HepG2 (cell line): ENCODE data around the gene SCARF1. TPM values are rescaled to one million over a fixed set of nuclear protein-coding genes. Genes with fewer than 3 reads are reported as not detected.

Experiments
- ATAC-seq: fragments of 200-7000 bp; cut with Tn5 transposase; 3 replicates; pipeline ENCODE4 v1.9.1; 2020; ENCODE audit warnings: mild to moderate bottlenecking, moderate library complexity
- BruUV-seq: library from RNA; stranded (reverse); fragments of 400-500 nt; replicated peaks from 2 replicates; lab custom pipeline; 2021; lab: Mats Ljungman, UMichigan
- CTCF ChIA-PET: fragments of 300-600 bp; formaldehyde crosslinking; extraction: SDS; loops from one replicate; lab custom pipeline; 2021; ENCODE audit warnings: low total read pairs, inconsistent platforms, low intra/inter-chr PET ratio; lab: Yijun Ruan, JAX
- POLR2A ChIA-PET: fragments of 350-600 bp; sonication (Branson Sonifier 250); formaldehyde crosslinking; loops from one replicate; lab custom pipeline; 2020; ENCODE audit warnings: antibody characterized with exemption, inconsistent platforms; lab: Yijun Ruan, JAX
- DNase-seq: peaks from one replicate; pipeline ENCODE4 v3.0.0-alpha.2; 2015; ENCODE audit warnings: low spot score
- FAIRE-seq: peaks from 3 replicates; lab custom pipeline; 2011; peaks lifted over from hg19 to GRCh38; lab: Jason Lieb, UNC
- H2AFZ ChIP-seq: one replicate; pipeline ENCODE4 v1.6.1; 2011; ENCODE audit warnings: low read length, inconsistent platforms
- H3K27ac ChIP-seq: fragments of 300-600 bp; 3 replicates; pipeline ENCODE4 v1.8.0; 2011; ENCODE audit warnings: mixed run types, mild to moderate bottlenecking, mixed read lengths, low read length, inconsistent platforms; ENCODE audit not compliant: insufficient read depth; ENCODE audit errors: extremely low read length
- H3K27me3 ChIP-seq, 2 experiments: fragments of 200-600 bp in 1 of 2; 2 replicates in 1 of 2; 3 replicates in 1 of 2; pipeline versions ENCODE4 v1.6.0 to v1.8.0; 2011; ENCODE audit warnings: low read length in 2 of 2, mild to moderate bottlenecking in 2 of 2, moderate library complexity in 2 of 2, inconsistent platforms in 1 of 2; ENCODE audit not compliant: insufficient read depth in 2 of 2, control insufficient read depth in 1 of 2
- H3K36me3 ChIP-seq, 2 experiments: fragments of 200-600 bp in 1 of 2; replicated peaks in 1 of 2; 2 replicates in 1 of 2; 3 replicates in 1 of 2; pipeline versions ENCODE4 v1.5.1 to v1.8.0; 2011; ENCODE audit warnings: low read length in 2 of 2, inconsistent platforms in 1 of 2; ENCODE audit not compliant: insufficient read depth in 2 of 2, control insufficient read depth in 1 of 2
- H3K4me1 ChIP-seq: 2 replicates; pipeline ENCODE4 v1.5.1; 2012; ENCODE audit warnings: low read length, inconsistent platforms; ENCODE audit not compliant: insufficient read depth
- H3K4me2 ChIP-seq: 2 replicates; pipeline ENCODE4 v1.6.0; 2011; ENCODE audit warnings: low read depth, low read length, inconsistent platforms
- H3K4me3 ChIP-seq, 3 experiments: fragments of 200-600 bp in 1 of 3; sonication (generic), shearing (Covaris generic) in 1 of 3; replicated peaks in 1 of 3; 2 replicates each; pipeline ENCODE4 v1.5.1; 2011 to 2016; ENCODE audit warnings: low read length in 3 of 3, inconsistent platforms in 2 of 3, low read depth in 2 of 3, mild to moderate bottlenecking in 2 of 3, control low read depth in 1 of 3, mixed read lengths in 1 of 3; ENCODE audit not compliant: insufficient read depth in 1 of 3
- H3K79me2 ChIP-seq: one replicate; pipeline ENCODE4 v1.6.1; 2011; ENCODE audit warnings: low read length, inconsistent platforms; ENCODE audit not compliant: insufficient read depth
- H3K9ac ChIP-seq: 2 replicates; pipeline ENCODE4 v1.6.0; 2011; ENCODE audit warnings: mild to moderate bottlenecking, low read depth, low read length, inconsistent platforms; ENCODE audit not compliant: insufficient read depth
- H3K9me3 ChIP-seq: 2 replicates; pipeline ENCODE4 v1.5.1; 2012; ENCODE audit warnings: mild to moderate bottlenecking, low read length
- H4K20me1 ChIP-seq: 2 replicates; pipeline ENCODE4 v1.6.0; 2011; ENCODE audit warnings: inconsistent platforms, mild to moderate bottlenecking, low read length, moderate library complexity; ENCODE audit not compliant: insufficient read depth
- ATRX ChIP-seq: sonication (generic); formaldehyde crosslinking; IDR thresholded peaks from 2 replicates; pipeline ENCODE4 v1.4.0; 2020; ENCODE audit warnings: missing genetic modification reagents, borderline replicate concordance
- CREB1 ChIP-seq, 2 experiments: fragments of 450-650 bp in 1 of 2; IDR thresholded peaks; 2 replicates each; pipeline ENCODE4 v1.6.1; 2016 to 2017; ENCODE audit warnings: control low read depth in 1 of 2, mild to moderate bottlenecking in 1 of 2, missing compliant biosample characterization in 1 of 2, missing genetic modification characterization in 1 of 2
- NFATC3 ChIP-seq: sonication (generic); formaldehyde crosslinking; IDR thresholded peaks from 2 replicates; pipeline ENCODE4 v1.5.1; 2020; ENCODE audit warnings: mild to moderate bottlenecking, missing genetic modification reagents
- NFIB ChIP-seq: sonication (generic); formaldehyde crosslinking; IDR thresholded peaks from 2 replicates; pipeline ENCODE4 v1.9.0; 2021; ENCODE audit warnings: missing genetic modification reagents, mild to moderate bottlenecking, borderline replicate concordance
- PHB2 ChIP-seq: fragments of 450-650 bp; IDR thresholded peaks from 2 replicates; pipeline ENCODE4 v1.6.1; 2018; ENCODE audit not compliant: partially characterized antibody
- RBAK ChIP-seq: sonication (generic); formaldehyde crosslinking; IDR thresholded peaks from 2 replicates; pipeline ENCODE4 v1.5.1; 2020; ENCODE audit warnings: mild to moderate bottlenecking, missing genetic modification reagents
- RFX1 ChIP-seq: fragments of 450-650 bp; IDR thresholded peaks from 2 replicates; pipeline ENCODE4 v1.6.1; 2017
- SMAD3 ChIP-seq: sonication (generic); formaldehyde crosslinking; IDR thresholded peaks from 2 replicates; pipeline ENCODE4 v1.4.0; 2020; ENCODE audit warnings: missing genetic modification reagents
- TRIM24 ChIP-seq: sonication (generic); formaldehyde crosslinking; IDR thresholded peaks from 2 replicates; pipeline ENCODE4 v1.8.0; 2022; ENCODE audit warnings: mild to moderate bottlenecking, missing genetic modification reagents
- ZMYM3 ChIP-seq: sonication (generic); formaldehyde crosslinking; IDR thresholded peaks from 2 replicates; pipeline ENCODE4 v1.5.1; 2020; ENCODE audit warnings: mild to moderate bottlenecking, missing genetic modification reagents
- ZNF570 ChIP-seq: sonication (generic); formaldehyde crosslinking; IDR thresholded peaks from 2 replicates; pipeline ENCODE4 v1.4.0; 2020; ENCODE audit warnings: mild to moderate bottlenecking, missing genetic modification reagents, borderline replicate concordance
- ZNF605 ChIP-seq: sonication (generic); formaldehyde crosslinking; IDR thresholded peaks from 2 replicates; pipeline ENCODE4 v1.8.0; 2022; ENCODE audit warnings: mild to moderate bottlenecking, missing genetic modification reagents
- ZNF652 ChIP-seq: IDR thresholded peaks from 2 replicates; pipeline ENCODE4 v1.6.1; 2016; ENCODE audit warnings: low read depth, borderline replicate concordance
- WGBS: methylation state at CpG from one replicate; pipeline ENCODE4 v1.1.6; 2017; ENCODE audit warnings: low lambda C conversion rate; 5-methylcytosine and 5-hydroxymethylcytosine counted together
- in situ Hi-C: cut with HindIII; loops from 2 replicates; pipeline ENCODE4 v1.10.0; 2017; ENCODE audit warnings: low pct_unique_long_range_greater_than_20kb; ENCODE audit not compliant: extremely low pct_ligation_motif_present
- intact Hi-C: fragments of 100-400 bp; cut with micrococcal nuclease; formaldehyde crosslinking; loops from one replicate; pipeline ENCODE4 v1.10.0; 2022; ENCODE audit not compliant: unreplicated experiment
- polyA plus RNA-seq, 8 experiments: library from polyadenylated mRNA; depleted of rRNA in 3 of 8; stranded (reverse) in 7 of 8; unstranded in 1 of 8; fragments of >200 nt; fragmentation: Illumina TruSeq in 4 of 8; extraction: Trizol in 4 of 8; gene quantifications; 2 replicates each; pipeline versions ENCODE4 v1.2.1 to v1.2.3, GENCODE V29; 2011 to 2016; ENCODE audit warnings: low read depth in 4 of 8, missing spikeins in 1 of 8, mixed read lengths in 1 of 8; ENCODE audit not compliant: insufficient read depth in 1 of 8
- total RNA-seq, 5 experiments: library from RNA; depleted of rRNA; stranded (reverse); fragments of >200 nt; fragmentation: Illumina TruSeq; extraction: Trizol; gene quantifications; 2 replicates each; pipeline ENCODE4 v1.2.3, GENCODE V29; 2016; ENCODE audit warnings: low read depth in 1 of 5
- TF ChIP-seq, protein P1 (sequence below): sonication (generic); formaldehyde crosslinking; IDR thresholded peaks from 2 replicates; pipeline ENCODE4 v1.4.0; 2020; ENCODE audit warnings: mild to moderate bottlenecking, missing genetic modification reagents
- TF ChIP-seq, protein P2 (sequence below): sonication (generic); formaldehyde crosslinking; IDR thresholded peaks from 2 replicates; pipeline ENCODE4 v1.5.0; 2020; ENCODE audit warnings: missing genetic modification reagents
- TF ChIP-seq, protein P3 (sequence below): sonication (generic); formaldehyde crosslinking; IDR thresholded peaks from 2 replicates; pipeline ENCODE4 v1.4.0; 2020; ENCODE audit warnings: missing genetic modification reagents
- TF ChIP-seq, protein P4 (sequence below): sonication (generic); formaldehyde crosslinking; IDR thresholded peaks from 2 replicates; pipeline ENCODE4 v1.5.0; 2020; ENCODE audit warnings: missing genetic modification reagents

Gene SCARF1
- total and polyA plus RNA-seq, 2 of the 13 experiments (the other 11 are each of a cell fraction or from before 2014, with no cell fraction given): 0.24 to 0.71 TPM

DNA sequence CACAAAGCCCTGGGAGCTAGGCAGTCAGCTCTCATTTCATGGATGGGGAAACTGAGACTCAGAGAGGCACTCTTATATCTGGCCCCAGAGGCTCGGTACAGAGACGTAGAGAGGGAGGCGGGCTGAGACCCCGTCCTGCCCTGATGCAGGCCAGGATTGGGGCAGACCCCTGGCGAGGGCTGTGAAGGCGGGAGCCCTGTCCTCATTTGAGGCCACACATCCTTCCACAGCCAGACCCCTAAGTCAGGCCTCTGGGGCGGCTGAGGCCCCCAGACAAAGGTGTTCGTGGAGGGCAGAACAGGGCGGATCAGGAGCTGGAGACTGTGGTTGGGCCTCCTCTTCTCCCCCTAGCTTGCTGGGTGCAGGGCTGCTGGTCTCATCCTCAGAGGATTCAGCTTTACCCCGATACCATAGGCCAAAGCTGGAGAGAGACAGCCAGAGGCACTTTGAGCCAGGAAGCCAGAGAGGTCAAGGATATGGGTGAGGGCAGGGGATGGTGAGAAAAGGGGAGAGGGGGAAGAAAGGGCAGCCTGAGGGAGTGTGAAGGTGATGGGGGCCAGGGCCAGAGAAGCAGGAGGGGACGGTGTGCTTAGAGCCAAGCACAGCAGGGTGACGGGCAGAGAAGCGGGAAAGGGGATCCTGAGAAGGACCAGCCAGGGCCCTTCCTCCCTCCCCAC, 805 bp upstream of the SCARF1 start:
- Histone ChIP-seq H3K36me3 (peaks cover 8% of the 10 kb centered on the region in 2 experiments; a peak in 4 of 5 replicates), H3K9ac (no peak overlapping the region), H3K27me3 (peaks cover 0 to 5% of the 10 kb centered on the region in 2 experiments; a peak in 1 of 5 replicates), H3K27ac (no peak overlapping the region)
- POLR2A ChIA-PET: no interaction called here
- FAIRE-seq: no peak
- ATAC-seq: no peak
- 82% methylated on average over 8 of the region's 13 CpGs for WGBS
- no peak for TF ChIP-seq NFATC3 (CRISPR knock-in tag)
- no peak for TF ChIP-seq RBAK (CRISPR knock-in tag)
- TF ChIP-seq ZMYM3 (CRISPR knock-in tag): no peak
- TF ChIP-seq, protein P1, sequence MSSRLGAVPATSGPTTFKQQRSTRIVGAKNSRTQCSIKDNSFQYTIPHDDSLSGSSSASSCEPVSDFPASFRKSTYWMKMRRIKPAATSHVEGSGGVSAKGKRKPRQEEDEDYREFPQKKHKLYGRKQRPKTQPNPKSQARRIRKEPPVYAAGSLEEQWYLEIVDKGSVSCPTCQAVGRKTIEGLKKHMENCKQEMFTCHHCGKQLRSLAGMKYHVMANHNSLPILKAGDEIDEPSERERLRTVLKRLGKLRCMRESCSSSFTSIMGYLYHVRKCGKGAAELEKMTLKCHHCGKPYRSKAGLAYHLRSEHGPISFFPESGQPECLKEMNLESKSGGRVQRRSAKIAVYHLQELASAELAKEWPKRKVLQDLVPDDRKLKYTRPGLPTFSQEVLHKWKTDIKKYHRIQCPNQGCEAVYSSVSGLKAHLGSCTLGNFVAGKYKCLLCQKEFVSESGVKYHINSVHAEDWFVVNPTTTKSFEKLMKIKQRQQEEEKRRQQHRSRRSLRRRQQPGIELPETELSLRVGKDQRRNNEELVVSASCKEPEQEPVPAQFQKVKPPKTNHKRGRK (CRISPR knock-in tag): no peak
- TF ChIP-seq, protein P2, sequence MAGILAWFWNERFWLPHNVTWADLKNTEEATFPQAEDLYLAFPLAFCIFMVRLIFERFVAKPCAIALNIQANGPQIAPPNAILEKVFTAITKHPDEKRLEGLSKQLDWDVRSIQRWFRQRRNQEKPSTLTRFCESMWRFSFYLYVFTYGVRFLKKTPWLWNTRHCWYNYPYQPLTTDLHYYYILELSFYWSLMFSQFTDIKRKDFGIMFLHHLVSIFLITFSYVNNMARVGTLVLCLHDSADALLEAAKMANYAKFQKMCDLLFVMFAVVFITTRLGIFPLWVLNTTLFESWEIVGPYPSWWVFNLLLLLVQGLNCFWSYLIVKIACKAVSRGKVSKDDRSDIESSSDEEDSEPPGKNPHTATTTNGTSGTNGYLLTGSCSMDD (CRISPR knock-in tag): no peak
- no peak for TF ChIP-seq CREB1 (IDR thresholded peaks at IDR 0.05)
- TF ChIP-seq CREB1 (CRISPR knock-in tag; IDR thresholded peaks at IDR 0.05): no peak
- TF ChIP-seq, protein P3, sequence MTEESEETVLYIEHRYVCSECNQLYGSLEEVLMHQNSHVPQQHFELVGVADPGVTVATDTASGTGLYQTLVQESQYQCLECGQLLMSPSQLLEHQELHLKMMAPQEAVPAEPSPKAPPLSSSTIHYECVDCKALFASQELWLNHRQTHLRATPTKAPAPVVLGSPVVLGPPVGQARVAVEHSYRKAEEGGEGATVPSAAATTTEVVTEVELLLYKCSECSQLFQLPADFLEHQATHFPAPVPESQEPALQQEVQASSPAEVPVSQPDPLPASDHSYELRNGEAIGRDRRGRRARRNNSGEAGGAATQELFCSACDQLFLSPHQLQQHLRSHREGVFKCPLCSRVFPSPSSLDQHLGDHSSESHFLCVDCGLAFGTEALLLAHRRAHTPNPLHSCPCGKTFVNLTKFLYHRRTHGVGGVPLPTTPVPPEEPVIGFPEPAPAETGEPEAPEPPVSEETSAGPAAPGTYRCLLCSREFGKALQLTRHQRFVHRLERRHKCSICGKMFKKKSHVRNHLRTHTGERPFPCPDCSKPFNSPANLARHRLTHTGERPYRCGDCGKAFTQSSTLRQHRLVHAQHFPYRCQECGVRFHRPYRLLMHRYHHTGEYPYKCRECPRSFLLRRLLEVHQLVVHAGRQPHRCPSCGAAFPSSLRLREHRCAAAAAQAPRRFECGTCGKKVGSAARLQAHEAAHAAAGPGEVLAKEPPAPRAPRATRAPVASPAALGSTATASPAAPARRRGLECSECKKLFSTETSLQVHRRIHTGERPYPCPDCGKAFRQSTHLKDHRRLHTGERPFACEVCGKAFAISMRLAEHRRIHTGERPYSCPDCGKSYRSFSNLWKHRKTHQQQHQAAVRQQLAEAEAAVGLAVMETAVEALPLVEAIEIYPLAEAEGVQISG: no peak
- TF ChIP-seq ZNF605 (CRISPR knock-in tag): no peak
- TF ChIP-seq SMAD3 (CRISPR knock-in tag): no peak
- TF ChIP-seq ZNF570: no peak
- TF ChIP-seq RFX1: no peak
- no peak for TF ChIP-seq ZNF652 (CRISPR knock-in tag)
- TF ChIP-seq ATRX (CRISPR knock-in tag): no peak
- TF ChIP-seq PHB2: no peak
- TF ChIP-seq NFIB (CRISPR knock-in tag): no peak
- TF ChIP-seq TRIM24 (CRISPR knock-in tag): no peak
- TF ChIP-seq, protein P4, sequence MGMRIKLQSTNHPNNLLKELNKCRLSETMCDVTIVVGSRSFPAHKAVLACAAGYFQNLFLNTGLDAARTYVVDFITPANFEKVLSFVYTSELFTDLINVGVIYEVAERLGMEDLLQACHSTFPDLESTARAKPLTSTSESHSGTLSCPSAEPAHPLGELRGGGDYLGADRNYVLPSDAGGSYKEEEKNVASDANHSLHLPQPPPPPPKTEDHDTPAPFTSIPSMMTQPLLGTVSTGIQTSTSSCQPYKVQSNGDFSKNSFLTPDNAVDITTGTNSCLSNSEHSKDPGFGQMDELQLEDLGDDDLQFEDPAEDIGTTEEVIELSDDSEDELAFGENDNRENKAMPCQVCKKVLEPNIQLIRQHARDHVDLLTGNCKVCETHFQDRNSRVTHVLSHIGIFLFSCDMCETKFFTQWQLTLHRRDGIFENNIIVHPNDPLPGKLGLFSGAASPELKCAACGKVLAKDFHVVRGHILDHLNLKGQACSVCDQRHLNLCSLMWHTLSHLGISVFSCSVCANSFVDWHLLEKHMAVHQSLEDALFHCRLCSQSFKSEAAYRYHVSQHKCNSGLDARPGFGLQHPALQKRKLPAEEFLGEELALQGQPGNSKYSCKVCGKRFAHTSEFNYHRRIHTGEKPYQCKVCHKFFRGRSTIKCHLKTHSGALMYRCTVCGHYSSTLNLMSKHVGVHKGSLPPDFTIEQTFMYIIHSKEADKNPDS (CRISPR knock-in tag): no peak
- TF ChIP-seq, all 625 proteins: peak for 0
- Histone ChIP-seq H3K79me2 (no peaks in the 10 kb centered on the region), H3K4me2 (no peak overlapping the region), H3K9me3 (no peaks in the 10 kb centered on the region), H3K4me3 (no peak overlapping the region), H3K4me1 (peaks cover 61% of the 10 kb centered on the region), H2AFZ (no peak overlapping the region), H4K20me1 (peaks cover 6% of the 10 kb centered on the region; the same call in 1 of the 2 replicates)
- intact Hi-C loops (no loop called here), in situ Hi-C loops (no loop called here)
- no peak for DNase-seq
- BruUV-seq: no TSS peak
- CTCF ChIA-PET: no interaction called here
